G401.6 (cell line): ENCODE measurements around the gene DEFB132.

Experiments used
- FAIRE-seq: peaks from 2 replicates; lab custom pipeline; 2012; peaks lifted over from hg19 to GRCh38; lab: Jason Lieb, UNC

DEFB132 gene

DNA sequence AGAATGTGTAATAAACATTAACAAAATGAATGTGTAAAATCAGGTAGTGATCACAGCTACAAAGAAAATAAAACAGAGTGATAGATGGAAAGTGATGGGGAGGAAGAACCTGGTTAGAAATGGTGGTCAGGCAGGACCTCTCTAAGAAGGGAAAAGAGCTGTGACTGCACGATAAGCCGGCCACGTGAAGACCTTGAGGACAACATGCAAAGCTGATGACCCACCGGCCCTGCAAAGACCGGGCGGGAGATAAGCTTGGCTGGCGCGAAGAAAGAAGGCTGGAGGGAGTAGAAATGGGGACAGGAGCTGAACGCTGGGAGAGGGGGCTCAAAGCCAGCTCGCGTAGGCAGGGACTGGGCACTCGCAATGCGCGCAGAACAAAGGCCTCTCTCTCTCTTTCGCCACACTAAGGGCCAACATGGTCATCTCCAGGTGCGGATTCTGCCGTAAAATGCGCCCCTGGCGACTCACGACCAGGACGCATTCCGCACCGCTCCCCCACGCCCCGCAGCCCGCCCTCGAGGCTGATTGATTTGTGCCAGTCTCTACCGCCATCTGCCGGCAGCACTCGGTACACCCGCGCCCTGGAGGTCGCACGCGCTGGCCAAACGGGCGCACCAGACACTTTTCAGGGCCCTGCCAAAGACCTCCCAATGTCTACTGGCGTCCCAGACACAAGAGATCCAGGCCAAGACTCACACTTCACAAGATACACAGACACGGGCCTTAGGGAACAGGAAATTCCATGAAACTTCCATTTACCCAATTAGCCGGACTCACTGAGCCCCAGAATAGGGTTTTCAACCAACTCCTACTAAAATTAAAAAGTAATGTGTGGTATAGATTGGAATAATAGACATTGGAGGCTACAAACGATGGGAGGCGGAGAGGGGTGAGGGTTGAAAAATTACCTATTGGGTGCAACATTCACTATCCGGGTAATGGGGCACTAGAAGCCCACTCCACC, 9.4 kb downstream of the DEFB132 start:
- peak; percentile 69 for FAIRE-seq

DNA sequence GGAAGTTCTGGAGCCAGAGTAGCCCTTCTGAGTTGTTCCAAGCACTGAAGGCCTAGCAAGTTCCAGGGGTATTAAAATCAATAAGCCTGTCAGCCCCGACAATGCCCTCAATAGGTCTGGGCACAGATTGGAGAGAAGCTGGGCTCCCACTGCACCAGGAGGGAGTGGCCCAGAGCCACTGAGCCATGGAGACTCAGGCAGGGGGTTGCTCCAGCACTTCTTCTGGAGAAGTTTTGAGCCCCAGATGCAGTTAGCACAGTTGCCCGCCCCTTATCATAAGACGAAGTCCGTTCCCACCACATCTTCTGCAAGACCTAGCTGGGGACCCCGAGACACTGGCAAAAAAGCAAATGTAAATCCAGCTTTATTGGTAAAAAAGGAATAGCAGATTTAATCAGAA, 13.0 kb downstream of the DEFB132 start:
- FAIRE-seq, result no peak

DNA sequence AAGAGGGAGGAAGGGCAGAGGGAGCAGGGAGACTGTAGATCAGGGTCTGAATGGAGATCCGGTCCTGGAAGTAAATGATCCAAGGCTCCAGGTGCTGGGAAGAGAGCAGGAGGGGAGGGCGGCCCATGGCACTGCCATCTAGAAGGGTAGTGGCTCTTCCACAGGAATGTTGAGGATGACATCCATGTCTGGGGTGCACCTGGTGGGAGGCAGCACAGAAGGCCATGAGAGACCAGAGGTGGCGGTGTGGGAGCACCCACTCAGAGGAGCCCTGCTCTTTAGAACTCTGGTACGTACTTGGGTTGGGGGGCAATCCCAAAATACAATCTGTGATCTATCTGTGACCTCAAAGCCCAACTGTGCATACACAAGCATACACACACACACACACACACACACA, 13.5 kb downstream of the DEFB132 start:
- no peak for FAIRE-seq

DNA sequence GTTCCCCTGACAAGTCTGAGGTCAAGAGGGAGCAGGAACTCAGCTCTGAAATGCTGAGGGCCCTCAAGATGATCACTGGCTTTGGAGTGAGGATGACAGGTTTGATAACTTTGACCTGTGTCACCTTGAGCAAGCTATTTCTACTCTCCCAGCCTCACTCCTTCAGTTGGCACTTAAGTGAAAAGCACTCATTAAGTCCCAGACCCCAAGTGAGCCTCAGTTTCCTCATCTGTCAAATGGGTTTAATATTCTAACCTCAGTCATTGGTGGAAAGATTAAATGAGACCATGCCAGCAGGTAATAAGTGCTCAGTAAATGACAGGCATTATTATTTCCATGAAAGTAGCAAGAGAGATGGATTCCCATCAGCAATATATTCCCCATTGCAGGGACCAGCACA, 14.0 kb downstream of the DEFB132 start:
- FAIRE-seq, result no peak

DNA sequence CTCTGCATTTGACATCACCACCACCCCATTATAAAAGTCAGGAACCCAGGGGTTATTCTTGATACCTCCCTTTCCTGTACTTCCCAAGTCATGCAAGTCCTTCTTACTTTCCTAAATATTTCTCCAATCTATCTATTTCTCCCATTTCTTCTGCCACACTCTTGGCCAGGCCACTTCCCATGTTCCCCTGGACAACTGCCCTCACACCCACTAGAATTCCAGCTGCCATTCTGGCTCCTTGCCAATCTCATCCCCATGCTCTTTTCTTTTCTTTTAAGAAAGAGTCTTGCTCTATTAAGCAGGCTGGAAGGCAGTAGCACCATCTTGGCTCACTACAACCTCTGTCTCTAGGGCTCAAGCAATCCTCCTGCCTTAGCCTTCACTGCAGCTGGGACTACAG, 15.2 kb downstream of the DEFB132 start:
- no peak for FAIRE-seq

DNA sequence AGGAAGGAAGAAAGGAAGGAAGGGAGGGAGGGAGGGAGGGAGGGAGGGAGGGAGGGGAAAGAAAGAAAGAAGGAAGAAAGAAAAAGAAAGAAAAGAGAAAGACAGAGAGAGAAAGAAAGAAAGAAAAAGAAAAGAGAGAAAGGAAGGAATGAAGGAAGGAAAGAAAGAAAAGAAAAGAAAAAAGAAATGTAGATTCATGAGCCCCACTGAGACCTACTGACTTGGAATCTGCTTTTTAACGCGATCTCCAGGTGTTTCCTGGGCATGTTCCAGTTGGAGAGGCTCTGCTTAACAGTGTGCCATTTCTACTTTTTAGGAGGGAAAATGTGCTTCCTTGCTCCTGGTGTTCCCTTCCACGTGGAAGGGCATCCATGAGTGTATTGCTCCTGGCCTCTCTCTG, 16.4 kb downstream of the DEFB132 start:
- FAIRE-seq, result no peak

DNA sequence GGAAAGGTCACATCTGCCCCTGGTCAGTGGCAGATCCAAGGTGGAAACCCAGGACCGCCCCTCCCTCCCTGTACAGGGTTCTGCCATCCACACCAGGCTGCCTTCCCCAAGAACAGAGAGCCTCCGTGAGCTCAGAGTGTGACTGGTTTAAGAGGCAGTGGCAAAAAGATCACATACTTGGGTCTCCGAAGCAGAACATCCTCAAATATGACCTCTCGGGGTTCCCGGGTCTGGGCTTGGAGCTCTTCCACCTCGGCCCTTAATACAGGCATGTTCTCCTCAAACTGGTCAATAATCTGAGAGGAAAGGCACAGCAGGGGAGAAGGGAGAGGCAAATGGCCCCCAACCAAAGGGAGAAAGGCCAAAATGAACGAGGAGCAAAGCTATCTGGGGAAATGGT, 18.3 kb downstream of the DEFB132 start:
- no peak for FAIRE-seq

DNA sequence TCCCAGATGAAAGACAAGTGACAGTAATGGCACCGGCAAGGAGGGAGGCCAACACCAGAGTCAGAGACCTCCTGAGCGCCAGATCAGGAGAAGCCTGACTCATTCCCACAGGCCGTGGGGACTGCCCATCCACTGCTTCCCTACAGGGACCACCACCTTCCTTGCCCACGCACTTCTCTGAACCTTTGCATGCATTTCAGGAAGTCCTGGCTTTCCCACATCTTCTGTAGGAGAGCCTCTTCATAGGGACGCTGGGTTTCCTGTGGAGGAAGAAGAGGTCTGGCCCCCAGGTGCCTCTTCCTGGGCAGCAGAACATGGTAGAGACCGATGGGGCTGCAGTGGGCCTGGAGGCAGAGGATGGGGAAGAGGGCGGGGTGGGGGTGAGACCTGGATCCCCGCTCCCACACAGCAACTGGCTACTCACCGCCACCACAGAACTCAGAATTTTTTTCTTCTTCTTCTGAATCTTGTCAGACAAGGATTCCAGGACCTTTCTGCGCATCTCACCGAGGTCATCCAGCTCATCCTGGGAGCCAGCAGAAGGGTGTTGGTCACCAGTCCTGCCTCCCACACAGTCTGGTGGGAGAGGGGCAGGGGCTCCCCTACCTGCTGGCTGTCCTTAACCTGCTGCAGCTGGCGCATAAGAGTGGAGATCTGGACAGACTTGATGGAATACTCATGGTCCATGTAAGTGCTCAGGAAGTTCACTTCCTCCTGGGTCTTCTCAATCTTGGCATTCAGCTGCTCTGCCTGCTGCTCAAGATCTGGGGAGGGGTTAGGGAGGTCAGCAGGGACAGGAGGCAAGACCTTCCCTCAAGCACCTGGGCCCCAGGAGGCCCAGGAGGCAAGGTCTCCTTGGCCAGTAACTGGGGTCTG, 19.3 kb downstream of the DEFB132 start:
- FAIRE-seq, result no peak

DNA sequence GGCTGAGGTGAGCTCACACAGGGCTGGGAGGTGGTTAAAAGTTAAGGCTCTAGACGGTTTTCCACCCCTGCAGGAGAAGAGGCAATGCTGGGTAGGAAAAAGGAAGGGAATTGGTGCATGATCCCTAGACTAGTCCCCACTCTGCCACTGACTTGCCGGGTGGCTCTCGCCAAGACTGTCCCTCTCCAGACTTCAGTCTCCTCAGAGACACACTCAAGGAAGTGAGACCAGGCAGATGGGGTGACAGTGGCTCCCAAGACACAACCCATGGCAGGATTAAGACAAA, 19.9 kb downstream of the DEFB132 start:
- no peak for FAIRE-seq

DNA sequence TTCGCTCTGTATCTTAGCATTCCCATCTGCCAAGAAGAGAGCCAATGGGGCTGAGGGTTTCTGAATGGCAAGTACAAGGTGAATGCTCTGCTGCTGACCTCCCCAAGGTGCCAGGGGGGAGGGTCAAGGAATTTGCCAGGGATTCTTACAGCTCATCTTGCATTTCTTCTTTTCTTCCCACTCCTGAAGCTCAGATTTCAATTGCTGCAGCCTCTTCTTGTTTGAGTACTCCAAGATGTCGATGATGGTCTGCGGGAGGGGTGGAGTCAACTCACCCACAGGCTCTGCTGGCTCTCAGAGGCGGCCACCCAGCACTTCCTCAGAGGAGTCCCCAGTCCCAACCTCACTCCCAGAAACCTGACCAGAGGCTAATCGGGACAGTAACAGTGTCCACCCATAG, 20.7 kb downstream of the DEFB132 start:
- FAIRE-seq, result no peak

DNA sequence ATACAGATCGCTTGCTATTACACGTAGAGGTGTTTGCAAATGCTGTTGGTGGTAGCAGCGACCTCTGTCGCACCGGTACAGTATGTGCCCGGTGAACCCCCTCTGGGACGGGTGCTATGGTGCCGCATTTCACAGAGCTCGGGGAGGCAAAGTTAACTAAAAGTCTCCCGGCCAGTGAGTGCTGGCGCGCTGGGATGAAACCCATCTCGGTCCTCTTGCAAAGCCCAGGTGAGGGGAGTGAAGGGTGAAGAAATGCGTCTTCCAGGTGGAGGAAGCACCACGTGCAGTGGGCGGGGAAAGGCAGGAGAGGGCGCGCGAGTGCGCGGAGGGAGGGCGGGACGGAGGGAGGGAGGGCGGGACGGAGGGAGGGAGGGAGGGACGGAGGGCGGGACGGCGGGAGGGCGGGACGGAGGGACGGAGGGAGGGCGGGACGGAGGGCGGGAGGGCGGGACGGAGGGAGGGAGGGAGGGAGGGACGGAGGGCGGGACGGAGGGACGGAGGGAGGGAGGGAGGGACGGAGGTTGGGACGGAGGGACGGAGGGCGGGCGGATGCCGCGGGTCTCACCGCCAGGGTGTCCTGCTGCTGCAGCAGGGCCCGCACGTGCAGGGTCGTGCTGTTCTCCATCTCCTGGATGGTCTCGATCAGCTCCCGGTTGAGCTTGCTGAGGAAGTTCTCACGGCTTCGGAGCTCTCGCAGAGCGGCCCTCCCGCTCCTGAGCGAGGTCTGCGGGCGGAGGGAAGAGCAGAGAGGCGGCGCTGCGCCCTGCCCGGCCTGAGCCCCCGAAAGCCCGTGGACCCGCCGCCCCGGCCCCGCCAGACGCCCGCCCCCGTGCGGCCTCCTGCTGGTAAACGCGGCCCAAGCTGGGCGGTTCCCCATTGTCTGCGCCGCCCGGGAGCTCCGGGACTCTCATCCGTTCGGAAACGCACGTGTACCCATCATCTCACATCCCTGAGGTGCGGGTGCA, 21.4 kb downstream of the DEFB132 start:
- no peak for FAIRE-seq

DNA sequence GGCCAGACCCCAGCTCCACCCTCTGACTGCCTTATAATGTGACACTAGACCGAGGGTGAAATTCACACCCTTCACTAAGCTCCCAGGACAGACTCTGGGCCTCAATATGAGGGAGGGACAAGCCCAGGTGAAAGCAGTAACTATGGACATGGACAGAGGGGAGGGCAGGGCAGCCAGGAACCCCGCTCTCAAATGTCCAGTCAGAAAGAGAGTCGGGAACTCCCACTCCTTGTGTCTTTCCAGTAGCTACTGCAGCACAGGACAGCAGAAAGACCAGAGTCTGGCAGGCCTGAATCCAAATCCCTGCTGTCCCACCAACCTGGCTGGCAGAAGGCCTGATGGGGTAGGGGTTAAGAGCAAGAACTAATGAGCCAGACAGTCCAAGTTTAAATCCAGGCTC, 26.6 kb downstream of the DEFB132 start:
- FAIRE-seq, result no peak

DNA sequence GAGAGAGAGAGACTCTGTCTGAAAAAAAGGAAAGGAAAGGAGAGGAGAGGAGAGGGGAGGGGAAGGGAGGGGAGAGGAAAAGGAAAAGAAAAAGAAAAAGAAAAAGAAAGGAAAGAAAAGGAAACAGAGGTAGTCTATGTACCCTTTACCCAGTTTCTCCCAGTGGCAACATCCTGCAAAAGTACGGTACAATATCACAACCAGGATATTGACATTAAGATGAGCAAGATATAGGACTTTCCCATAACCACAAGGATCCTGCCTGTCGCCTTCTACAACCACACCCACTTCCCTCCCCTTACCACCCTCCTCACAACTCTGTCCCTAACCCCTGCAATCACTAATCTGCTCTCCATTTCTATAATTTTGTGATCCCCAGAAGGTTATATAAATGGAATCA, 29.0 kb downstream of the DEFB132 start:
- FAIRE-seq, result no peak

DNA sequence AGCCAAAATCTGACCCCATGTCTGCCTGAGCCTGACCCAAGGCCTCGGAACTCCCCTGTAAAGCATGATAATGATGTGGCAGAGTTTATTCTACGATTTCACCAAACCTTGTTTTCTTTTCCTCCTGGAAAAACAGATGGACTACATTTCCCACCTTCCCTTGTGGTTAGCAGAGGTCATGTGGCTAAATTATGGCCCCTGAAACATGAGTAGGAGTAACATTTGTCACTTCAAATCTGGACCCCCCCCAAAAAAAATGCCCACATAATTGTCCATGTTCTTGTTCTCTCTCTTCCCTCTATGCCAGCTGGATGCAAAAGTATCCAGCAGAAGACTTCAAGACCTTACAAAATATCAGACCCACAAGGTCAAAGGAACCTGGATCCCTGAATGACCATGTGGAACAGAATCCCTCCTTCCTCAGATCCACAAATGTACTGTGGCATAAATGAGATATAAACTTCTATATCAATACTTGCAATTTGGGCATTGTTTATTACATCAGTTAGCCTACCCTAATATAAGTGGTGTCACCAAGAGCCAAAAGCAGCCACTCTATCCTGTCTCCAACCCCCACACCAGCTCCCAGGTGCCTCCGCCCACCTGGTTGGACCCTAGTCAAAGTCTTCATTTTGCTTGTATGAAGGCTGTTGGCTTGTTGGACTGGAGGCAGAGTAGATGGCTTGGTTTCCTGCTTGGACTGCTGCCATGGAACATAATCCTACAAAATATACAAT, 31.6 kb downstream of the DEFB132 start:
- no peak for FAIRE-seq

DNA sequence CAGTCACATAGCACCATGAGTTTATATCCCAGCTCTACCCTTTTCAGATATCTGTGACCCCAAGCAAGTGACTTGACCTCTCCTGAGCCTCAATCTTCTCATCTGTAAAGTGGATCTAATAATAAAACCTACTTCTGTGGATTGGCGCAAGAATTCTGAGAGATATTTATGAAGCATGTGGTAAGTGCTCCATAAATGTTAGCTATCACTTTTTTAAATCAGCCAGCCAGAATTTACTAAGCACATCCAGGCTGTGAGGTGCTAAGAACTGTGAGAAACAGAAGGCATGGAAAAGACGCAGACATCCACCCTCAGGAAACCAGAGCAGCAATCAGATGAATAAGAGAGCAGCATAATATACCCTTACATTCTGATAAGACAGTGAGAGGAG, 32.2 kb downstream of the DEFB132 start:
- no peak for FAIRE-seq

DNA sequence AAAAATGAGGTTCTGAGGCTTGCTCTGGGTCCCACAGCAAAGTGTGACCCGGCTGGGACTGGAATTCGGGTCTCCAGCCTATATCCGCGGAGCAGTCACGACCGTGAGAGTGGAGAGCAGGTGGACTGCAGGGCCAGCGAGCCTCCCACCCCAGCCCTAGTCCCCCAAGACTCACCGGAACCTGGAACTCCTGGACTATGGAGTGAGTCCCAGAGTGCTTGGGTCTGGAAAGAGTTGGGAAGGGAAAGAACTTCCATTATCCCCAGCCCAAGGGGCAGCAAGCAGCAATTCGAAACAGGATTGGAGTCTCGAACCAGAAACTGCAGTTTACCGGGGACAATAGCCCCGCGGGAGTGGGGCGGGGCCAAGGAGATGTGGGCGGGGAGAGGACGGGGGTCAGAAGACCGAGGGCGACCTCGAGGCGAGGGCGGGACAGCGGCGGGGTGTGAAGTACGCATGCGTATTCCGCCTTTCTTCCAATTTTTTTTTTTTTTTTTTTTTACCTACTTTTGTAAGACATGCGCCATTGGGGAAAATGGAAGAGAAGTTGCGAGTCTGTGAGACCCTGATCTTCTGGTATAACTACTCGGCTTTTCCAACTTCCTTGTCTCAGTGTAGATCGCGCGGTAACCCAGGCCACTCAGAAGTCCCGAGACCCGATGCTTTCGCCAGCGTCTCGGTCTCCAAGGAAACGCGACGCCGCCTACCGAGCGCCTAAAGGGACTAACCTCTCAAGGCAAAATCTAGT, 32.7 kb downstream of the DEFB132 start, which contains the start of gene C20orf96:
Gene C20orf96, minus strand, starts transcription at position 667 of the 748 bp plus-strand sequence. Its CDS starts 140 bp downstream, at position 527.
- peak; percentile 98 for FAIRE-seq

DNA sequence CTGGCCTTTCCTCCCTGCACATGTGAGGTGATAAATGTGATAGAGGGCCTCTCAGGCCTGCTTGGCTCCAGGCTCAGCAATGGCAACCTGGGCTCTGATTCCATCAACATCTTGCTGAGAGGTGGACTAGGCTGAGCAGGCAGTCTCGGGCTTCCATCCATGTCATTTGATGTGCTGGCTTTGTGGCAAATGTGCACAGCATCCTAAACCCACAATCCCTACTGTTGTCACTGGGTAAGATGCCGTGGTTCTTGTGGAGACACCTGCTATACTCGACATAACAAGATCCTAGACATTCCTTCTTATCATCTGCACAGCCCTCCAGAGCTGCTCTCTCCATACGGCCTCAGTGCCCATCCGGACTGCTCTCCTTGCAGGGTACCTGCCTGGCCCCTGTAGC, 37.1 kb downstream of the DEFB132 start:
- FAIRE-seq, result no peak

DNA sequence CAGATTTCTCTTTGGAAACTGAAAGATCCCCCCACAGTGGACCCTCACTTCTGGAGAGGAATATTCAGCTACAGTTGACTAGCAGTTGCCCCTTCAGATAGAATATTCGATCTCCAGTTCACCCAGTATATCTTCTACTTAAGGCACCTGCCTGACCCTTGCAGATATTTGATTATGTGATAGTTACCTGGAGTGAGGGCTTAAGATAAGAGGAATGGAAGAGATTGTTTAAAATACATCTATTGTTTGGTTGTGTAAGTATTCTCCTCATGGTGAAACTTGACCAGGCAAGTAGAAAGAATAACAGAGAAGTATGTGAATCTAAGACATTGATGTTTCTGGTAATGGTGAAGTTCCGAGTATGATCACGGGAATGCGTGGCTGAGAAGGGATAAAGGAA, 38.3 kb downstream of the DEFB132 start:
- FAIRE-seq, result no peak

DNA sequence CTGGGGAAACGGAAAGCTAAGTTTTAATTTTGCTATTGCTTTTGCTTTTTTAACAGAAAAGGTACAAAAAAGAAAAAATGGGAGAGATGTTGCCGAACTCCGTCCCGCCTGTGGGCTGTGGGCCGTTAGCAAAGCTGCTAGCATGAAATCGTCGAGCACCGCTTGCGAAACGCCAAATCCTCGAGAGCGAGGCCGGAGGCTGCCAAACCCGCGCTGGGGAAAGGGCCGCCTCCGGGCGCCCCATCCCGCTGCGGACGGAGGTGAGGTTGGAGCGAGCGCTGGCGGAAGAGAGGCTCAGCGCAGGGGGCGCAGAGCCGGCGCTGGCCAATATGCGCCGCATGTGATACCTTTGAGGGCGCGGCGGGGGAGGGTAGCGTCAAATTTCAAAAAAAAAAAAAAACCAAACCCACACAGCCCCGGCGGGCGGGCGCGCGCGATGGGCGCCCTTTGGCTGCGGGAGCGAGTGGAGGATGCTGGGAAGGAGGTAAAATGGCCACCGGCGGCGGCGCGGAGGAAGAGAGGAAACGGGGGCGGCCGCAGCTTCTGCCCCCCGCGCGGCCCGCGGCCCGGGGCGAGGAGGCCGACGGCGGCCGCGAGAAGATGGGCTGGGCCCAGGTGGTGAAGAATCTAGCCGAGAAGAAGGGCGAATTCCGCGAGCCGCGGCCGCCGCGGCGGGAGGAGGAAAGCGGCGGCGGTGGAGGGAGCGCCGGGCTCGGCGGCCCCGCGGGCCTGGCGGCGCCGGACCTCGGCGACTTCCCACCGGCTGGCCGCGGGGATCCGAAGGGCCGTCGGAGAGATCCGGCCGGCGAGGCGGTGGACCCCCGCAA, 39.8 kb downstream of the DEFB132 start, which contains the start of gene ZCCHC3:
Gene ZCCHC3, plus strand, starts transcription at position 473 of the 827 bp plus-strand sequence. Its CDS starts 17 bp downstream, at position 490.
- FAIRE-seq, result peak; percentile 95
